Measurements from ENCODE around the gene NOS3.
A peak's percentile ranks its signal among the peaks of the same experiment; 100 is the strongest.

Gene NOS3

DNA sequence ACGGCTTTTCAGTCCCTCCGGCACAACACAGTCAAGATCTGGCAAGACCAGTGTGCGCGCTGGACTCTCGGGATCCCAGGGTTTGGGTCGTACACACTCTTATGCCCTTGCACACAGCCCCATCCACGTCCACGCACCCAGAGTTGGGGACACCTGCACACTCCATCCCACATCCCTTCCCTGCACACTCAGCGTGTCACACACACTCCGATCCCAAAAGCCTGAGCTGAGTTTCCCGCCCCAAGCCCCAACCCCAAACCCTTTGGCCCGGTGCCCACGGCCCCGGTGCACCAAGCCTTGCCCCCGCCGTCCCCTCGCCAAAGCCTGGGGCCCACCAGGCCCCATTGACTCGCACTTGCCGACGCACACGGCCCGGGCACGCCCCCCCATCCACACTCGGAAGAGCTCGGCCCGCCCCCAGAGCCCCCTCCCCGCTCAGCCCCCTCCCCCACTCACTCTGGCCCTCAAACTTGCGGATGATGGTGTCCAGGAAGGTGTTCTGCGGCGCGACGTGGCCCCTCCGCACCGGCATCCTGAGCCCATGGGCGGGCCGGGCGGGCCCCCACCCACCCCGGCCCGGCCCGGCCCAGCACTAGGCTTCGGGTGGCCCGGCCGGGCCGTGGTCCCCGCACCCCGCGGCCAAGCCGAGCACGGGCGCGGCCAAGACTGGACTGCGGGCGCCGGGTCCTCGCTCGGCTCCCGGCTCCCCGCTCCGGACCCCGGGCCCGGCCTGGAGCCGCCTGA, 13.3 kb upstream of the NOS3 start (continued):
- TF ChIP-seq ZNF548 (tag by site-specific recombination; IDR thresholded peaks at IDR 0.05) = no peak
- TF ChIP-seq ZBTB20 (tag by site-specific recombination; IDR thresholded peaks at IDR 0.05) = peak; percentile 12; the same call in 1 of the 2 replicates
- TF ChIP-seq, protein P1, sequence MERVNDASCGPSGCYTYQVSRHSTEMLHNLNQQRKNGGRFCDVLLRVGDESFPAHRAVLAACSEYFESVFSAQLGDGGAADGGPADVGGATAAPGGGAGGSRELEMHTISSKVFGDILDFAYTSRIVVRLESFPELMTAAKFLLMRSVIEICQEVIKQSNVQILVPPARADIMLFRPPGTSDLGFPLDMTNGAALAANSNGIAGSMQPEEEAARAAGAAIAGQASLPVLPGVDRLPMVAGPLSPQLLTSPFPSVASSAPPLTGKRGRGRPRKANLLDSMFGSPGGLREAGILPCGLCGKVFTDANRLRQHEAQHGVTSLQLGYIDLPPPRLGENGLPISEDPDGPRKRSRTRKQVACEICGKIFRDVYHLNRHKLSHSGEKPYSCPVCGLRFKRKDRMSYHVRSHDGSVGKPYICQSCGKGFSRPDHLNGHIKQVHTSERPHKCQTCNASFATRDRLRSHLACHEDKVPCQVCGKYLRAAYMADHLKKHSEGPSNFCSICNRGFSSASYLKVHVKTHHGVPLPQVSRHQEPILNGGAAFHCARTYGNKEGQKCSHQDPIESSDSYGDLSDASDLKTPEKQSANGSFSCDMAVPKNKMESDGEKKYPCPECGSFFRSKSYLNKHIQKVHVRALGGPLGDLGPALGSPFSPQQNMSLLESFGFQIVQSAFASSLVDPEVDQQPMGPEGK (tag by site-specific recombination; IDR thresholded peaks at IDR 0.05) = peak; percentile 62
- TF ChIP-seq ZBTB48 (tag by site-specific recombination; IDR thresholded peaks at IDR 0.05) = peak; percentile 44; the same call in 1 of the 2 replicates
- no peak for TF ChIP-seq ZNF132 (tag by site-specific recombination; IDR thresholded peaks at IDR 0.05; ENCODE audit: borderline replicate concordance)
- no peak for TF ChIP-seq ZNF112 (tag by site-specific recombination; IDR thresholded peaks at IDR 0.05)
- TF ChIP-seq ZNF157 (tag by site-specific recombination; IDR thresholded peaks at IDR 0.05) = no peak
- TF ChIP-seq, protein P2, sequence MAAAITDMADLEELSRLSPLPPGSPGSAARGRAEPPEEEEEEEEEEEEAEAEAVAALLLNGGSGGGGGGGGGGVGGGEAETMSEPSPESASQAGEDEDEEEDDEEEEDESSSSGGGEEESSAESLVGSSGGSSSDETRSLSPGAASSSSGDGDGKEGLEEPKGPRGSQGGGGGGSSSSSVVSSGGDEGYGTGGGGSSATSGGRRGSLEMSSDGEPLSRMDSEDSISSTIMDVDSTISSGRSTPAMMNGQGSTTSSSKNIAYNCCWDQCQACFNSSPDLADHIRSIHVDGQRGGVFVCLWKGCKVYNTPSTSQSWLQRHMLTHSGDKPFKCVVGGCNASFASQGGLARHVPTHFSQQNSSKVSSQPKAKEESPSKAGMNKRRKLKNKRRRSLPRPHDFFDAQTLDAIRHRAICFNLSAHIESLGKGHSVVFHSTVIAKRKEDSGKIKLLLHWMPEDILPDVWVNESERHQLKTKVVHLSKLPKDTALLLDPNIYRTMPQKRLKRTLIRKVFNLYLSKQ (tag by site-specific recombination; IDR thresholded peaks at IDR 0.05; ENCODE audit: borderline replicate concordance) = no peak
- no peak for TF ChIP-seq ZNF16 (tag by site-specific recombination; IDR thresholded peaks at IDR 0.05; ENCODE audit: low read depth)
- TF ChIP-seq ZNF623 (tag by site-specific recombination; IDR thresholded peaks at IDR 0.05) = no peak
- peak; percentile 85 for TF ChIP-seq ZFP69B (tag by site-specific recombination; IDR thresholded peaks at IDR 0.05)
- TF ChIP-seq GLIS2 (tag by site-specific recombination; IDR thresholded peaks at IDR 0.05) = no peak
- TF ChIP-seq, protein P3, sequence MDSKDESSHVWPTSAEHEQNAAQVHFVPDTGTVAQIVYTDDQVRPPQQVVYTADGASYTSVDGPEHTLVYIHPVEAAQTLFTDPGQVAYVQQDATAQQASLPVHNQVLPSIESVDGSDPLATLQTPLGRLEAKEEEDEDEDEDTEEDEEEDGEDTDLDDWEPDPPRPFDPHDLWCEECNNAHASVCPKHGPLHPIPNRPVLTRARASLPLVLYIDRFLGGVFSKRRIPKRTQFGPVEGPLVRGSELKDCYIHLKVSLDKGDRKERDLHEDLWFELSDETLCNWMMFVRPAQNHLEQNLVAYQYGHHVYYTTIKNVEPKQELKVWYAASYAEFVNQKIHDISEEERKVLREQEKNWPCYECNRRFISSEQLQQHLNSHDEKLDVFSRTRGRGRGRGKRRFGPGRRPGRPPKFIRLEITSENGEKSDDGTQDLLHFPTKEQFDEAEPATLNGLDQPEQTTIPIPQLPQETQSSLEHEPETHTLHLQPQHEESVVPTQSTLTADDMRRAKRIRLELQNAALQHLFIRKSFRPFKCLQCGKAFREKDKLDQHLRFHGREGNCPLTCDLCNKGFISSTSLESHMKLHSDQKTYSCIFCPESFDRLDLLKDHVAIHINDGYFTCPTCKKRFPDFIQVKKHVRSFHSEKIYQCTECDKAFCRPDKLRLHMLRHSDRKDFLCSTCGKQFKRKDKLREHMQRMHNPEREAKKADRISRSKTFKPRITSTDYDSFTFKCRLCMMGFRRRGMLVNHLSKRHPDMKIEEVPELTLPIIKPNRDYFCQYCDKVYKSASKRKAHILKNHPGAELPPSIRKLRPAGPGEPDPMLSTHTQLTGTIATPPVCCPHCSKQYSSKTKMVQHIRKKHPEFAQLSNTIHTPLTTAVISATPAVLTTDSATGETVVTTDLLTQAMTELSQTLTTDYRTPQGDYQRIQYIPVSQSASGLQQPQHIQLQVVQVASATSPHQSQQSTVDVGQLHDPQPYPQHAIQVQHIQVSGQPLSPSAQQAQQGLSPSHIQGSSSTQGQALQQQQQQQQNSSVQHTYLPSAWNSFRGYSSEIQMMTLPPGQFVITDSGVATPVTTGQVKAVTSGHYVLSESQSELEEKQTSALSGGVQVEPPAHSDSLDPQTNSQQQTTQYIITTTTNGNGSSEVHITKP (tag by site-specific recombination; IDR thresholded peaks at IDR 0.05) = no peak
- TF ChIP-seq, protein P4, sequence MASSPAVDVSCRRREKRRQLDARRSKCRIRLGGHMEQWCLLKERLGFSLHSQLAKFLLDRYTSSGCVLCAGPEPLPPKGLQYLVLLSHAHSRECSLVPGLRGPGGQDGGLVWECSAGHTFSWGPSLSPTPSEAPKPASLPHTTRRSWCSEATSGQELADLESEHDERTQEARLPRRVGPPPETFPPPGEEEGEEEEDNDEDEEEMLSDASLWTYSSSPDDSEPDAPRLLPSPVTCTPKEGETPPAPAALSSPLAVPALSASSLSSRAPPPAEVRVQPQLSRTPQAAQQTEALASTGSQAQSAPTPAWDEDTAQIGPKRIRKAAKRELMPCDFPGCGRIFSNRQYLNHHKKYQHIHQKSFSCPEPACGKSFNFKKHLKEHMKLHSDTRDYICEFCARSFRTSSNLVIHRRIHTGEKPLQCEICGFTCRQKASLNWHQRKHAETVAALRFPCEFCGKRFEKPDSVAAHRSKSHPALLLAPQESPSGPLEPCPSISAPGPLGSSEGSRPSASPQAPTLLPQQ (tag by site-specific recombination; IDR thresholded peaks at IDR 0.05) = peak; percentile 92
- TF ChIP-seq OVOL3 (tag by site-specific recombination; IDR thresholded peaks at IDR 0.05) = no peak
- no peak for TF ChIP-seq ZNF146 (tag by site-specific recombination; IDR thresholded peaks at IDR 0.05)
- TF ChIP-seq GLI4 (tag by site-specific recombination; IDR thresholded peaks at IDR 0.05) = no peak
- no peak for TF ChIP-seq ZNF654 (tag by site-specific recombination; IDR thresholded peaks at IDR 0.05; ENCODE audit: low read depth)
- TF ChIP-seq KLF1 (tag by site-specific recombination; IDR thresholded peaks at IDR 0.05) = no peak
- no peak for TF ChIP-seq ZNF677 (tag by site-specific recombination; IDR thresholded peaks at IDR 0.05)
- TF ChIP-seq ZNF350 (tag by site-specific recombination; IDR thresholded peaks at IDR 0.05) = no peak
- TF ChIP-seq, protein P5, sequence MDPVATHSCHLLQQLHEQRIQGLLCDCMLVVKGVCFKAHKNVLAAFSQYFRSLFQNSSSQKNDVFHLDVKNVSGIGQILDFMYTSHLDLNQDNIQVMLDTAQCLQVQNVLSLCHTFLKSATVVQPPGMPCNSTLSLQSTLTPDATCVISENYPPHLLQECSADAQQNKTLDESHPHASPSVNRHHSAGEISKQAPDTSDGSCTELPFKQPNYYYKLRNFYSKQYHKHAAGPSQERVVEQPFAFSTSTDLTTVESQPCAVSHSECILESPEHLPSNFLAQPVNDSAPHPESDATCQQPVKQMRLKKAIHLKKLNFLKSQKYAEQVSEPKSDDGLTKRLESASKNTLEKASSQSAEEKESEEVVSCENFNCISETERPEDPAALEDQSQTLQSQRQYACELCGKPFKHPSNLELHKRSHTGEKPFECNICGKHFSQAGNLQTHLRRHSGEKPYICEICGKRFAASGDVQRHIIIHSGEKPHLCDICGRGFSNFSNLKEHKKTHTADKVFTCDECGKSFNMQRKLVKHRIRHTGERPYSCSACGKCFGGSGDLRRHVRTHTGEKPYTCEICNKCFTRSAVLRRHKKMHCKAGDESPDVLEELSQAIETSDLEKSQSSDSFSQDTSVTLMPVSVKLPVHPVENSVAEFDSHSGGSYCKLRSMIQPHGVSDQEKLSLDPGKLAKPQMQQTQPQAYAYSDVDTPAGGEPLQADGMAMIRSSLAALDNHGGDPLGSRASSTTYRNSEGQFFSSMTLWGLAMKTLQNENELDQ (tag by site-specific recombination; IDR thresholded peaks at IDR 0.05; ENCODE audit: low read depth) = no peak
- TF ChIP-seq SCRT1 (tag by site-specific recombination; IDR thresholded peaks at IDR 0.05; ENCODE audit: borderline replicate concordance) = no peak
- no peak for TF ChIP-seq ZNF366 (tag by site-specific recombination; conservative IDR thresholded peaks at IDR 0.05)

All from HEK293 (cell line).